HUES48 (cell line): ENCODE data around the gene NTNG1.

Source experiments
- H3K27ac ChIP-seq: one replicate; pipeline ENCODE4 v1.7.0; 2013; ENCODE audit warnings: low read depth, low read length, inconsistent platforms
- H3K27me3 ChIP-seq: 2 replicates; pipeline ENCODE4 v1.6.1; 2013; ENCODE audit warnings: mild to moderate bottlenecking, low read length; ENCODE audit not compliant: control insufficient read depth, insufficient read depth
- H3K36me3 ChIP-seq: 2 replicates; pipeline ENCODE4 v1.6.1; 2013; ENCODE audit warnings: low read length; ENCODE audit not compliant: control insufficient read depth, insufficient read depth
- H3K4me1 ChIP-seq: 2 replicates; pipeline ENCODE4 v1.6.1; 2013; ENCODE audit warnings: mild to moderate bottlenecking, low read length; ENCODE audit not compliant: control insufficient read depth, insufficient read depth
- H3K4me3 ChIP-seq: 2 replicates; pipeline ENCODE4 v1.5.1; 2013; ENCODE audit warnings: mild to moderate bottlenecking, low read depth, low read length
- H3K9ac ChIP-seq: 2 replicates; pipeline ENCODE4 v1.6.1; 2013; ENCODE audit warnings: mild to moderate bottlenecking, low read depth, low read length, moderate library complexity
- H3K9me3 ChIP-seq: 2 replicates; pipeline ENCODE4 v1.6.1; 2013; ENCODE audit warnings: low read length; ENCODE audit not compliant: control insufficient read depth, insufficient read depth

The NTNG1 gene

DNA sequence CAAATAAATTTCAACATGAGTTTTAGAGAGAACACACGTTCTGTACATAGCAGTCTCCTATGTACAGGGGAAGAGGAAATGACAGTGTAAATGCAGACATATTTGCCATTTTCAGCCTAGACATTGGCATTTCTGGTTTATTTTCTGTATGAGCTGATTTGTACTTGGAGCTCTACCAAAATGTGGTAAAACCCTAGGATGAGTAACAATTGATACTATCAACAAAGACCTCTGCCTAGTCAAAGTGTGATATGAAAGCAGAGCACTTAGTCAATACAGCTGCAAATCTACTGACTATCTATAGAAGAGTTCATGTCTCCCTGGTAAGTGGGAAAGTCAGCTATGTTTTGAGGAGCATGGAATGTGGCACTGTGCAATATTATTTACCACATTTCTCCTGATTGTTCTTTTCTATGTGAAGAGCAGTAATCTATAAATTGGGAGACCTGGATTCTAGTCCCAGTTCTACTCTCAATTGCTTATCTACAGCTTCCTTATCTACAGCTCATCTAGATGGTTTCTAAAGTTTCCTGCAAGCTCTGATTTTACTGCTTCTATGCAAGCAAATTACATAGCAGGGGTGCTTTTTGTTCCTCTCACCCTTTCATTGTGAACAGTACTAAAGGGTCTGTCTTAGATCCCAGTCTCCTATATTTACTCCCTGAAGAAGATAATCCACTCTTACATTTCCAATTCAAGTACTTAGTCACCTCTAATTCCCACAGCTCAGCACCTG is 334.2 kb downstream of the NTNG1 start:
- no peaks in the 10 kb centered on the region for H3K9me3 ChIP-seq
- no peaks in the 10 kb centered on the region for H3K4me1 ChIP-seq
- no peaks in the 10 kb centered on the region for H3K36me3 ChIP-seq
- no peaks in the 10 kb centered on the region for H3K27me3 ChIP-seq
- H3K27ac ChIP-seq, result no peak overlapping the region
- no peak overlapping the region for H3K9ac ChIP-seq
- H3K4me3 ChIP-seq, result no peak overlapping the region

DNA sequence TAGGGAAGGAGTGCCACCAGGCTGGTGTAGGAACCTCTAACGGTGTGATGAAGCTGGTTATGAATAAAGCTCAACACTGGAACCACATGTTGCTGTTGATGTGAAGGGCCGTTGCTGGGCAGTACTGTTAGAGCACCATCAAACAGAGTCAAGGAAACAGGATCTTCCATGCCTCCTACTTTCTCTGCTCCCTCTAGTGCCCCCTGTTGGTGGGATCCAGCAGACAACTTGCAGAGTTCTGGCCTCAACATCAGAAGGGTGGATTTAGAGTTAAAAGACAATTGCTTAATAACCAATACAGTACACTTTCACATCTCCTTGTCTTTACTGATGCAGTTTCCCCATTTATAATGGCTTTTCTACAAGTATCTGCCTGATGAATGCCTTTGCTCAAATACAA is 336.4 kb downstream of the NTNG1 start:
- Histone ChIP-seq H3K4me1 (no peaks in the 10 kb centered on the region), H3K27ac (no peak overlapping the region), H3K9me3 (no peaks in the 10 kb centered on the region), H3K36me3 (no peaks in the 10 kb centered on the region), H3K9ac (no peak overlapping the region), H3K27me3 (no peaks in the 10 kb centered on the region), H3K4me3 (no peak overlapping the region)

DNA sequence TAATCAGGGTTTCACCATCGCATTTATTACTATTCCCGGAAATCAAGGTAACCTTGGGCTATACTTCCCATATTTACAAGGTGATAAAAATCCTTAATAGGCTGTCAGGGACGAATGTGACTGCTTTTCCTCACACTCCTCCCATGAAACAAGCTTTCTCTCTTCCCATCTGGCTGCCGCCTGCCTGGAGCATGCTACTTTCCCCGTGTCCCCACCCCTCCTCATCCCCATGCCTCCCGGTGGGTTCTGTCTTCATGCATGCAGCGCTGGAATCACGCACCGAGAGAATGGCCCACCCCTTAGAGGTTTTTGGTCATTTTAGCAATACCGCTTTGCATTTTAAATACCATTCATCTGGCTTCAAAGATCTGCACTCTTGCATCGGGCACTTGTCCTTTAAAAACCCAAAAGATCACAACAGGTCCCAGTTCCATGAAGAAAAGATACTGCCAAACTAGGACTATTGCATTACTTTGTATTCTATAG is 339.1 kb downstream of the NTNG1 start:
- Histone ChIP-seq H3K36me3 (no peaks in the 10 kb centered on the region), H3K4me1 (no peaks in the 10 kb centered on the region), H3K9ac (no peak overlapping the region), H3K9me3 (no peaks in the 10 kb centered on the region), H3K4me3 (no peak overlapping the region), H3K27me3 (no peaks in the 10 kb centered on the region), H3K27ac (no peak overlapping the region)

DNA sequence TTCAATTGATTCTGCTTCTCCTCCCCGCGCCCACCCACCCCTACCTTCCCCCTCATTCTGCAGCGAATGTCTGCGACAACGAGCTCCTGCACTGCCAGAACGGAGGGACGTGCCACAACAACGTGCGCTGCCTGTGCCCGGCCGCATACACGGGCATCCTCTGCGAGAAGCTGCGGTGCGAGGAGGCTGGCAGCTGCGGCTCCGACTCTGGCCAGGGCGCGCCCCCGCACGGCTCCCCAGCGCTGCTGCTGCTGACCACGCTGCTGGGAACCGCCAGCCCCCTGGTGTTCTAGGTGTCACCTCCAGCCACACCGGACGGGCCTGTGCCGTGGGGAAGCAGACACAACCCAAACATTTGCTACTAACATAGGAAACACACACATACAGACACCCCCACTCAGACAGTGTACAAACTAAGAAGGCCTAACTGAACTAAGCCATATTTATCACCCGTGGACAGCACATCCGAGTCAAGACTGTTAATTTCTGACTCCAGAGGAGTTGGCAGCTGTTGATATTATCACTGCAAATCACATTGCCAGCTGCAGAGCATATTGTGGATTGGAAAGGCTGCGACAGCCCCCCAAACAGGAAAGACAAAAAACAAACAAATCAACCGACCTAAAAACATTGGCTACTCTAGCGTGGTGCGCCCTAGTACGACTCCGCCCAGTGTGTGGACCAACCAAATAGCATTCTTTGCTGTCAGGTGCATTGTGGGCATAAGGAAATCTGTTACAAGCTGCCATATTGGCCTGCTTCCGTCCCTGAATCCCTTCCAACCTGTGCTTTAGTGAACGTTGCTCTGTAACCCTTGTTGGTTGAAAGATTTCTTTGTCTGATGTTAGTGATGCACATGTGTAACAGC is 339.9 kb downstream of the NTNG1 start:
- Histone ChIP-seq H3K4me1 (no peaks in the 10 kb centered on the region), H3K9me3 (no peaks in the 10 kb centered on the region), H3K27me3 (no peaks in the 10 kb centered on the region), H3K27ac (no peak overlapping the region), H3K4me3 (no peak overlapping the region), H3K9ac (no peak overlapping the region), H3K36me3 (no peaks in the 10 kb centered on the region)

DNA sequence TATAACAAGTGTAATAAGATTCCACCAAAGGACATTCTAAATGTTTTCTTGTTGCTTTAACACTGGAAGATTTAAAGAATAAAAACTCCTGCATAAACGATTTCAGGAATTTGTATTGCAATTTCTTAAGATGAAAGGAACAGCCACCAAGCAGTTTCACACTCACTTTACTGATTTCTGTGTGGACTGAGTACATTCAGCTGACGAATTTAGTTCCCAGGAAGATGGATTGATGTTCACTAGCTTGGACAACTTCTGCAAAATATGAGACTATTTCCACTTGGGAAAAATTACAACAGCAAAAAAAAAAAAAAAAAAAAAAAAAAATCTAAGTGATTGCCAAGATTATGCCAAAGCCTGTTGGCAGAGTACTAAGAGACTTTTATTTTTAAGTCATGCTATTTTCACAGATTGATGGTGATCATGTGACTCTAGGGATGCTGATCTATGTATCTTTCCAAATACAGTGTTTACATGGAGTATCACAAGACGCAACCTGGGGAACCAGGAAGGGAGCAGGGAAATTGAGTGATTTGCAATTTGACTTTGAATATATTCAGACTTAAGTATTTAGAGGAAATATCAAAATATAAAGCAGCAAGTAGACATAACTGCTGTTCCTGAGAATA is 341.0 kb downstream of the NTNG1 start:
- H3K27ac ChIP-seq, result no peak overlapping the region
- H3K4me3 ChIP-seq, result no peak overlapping the region
- no peaks in the 10 kb centered on the region for H3K9me3 ChIP-seq
- no peaks in the 10 kb centered on the region for H3K27me3 ChIP-seq
- peaks cover 7% of the 10 kb centered on the region; the same call in 1 of the 2 replicates for H3K4me1 ChIP-seq
- H3K36me3 ChIP-seq, result no peaks in the 10 kb centered on the region
- H3K9ac ChIP-seq, result no peak overlapping the region

DNA sequence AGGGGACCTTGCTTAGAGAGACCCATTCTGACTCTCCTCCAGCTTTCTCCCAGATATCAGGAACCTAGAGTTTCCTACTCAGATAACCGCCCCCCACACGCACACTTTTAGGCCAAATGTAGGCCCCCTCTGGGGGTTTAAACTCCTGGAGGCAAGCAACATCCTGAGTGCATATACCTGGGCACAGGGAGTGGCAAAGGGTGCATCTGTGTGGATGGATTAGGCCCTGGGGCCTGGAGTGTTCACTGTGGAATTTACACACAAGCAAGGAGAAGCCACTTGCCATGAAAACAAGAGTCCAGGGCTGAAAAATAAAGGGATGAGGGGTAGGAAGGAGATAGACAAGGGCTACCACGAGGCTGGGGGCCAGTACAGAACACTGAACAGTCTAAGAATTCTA is 343.1 kb downstream of the NTNG1 start:
- Histone ChIP-seq H3K9ac (no peak overlapping the region), H3K36me3 (no peaks in the 10 kb centered on the region), H3K4me3 (no peak overlapping the region), H3K9me3 (no peaks in the 10 kb centered on the region), H3K27ac (no peak overlapping the region), H3K4me1 (peaks cover 7% of the 10 kb centered on the region; the same call in 1 of the 2 replicates), H3K27me3 (no peaks in the 10 kb centered on the region)

DNA sequence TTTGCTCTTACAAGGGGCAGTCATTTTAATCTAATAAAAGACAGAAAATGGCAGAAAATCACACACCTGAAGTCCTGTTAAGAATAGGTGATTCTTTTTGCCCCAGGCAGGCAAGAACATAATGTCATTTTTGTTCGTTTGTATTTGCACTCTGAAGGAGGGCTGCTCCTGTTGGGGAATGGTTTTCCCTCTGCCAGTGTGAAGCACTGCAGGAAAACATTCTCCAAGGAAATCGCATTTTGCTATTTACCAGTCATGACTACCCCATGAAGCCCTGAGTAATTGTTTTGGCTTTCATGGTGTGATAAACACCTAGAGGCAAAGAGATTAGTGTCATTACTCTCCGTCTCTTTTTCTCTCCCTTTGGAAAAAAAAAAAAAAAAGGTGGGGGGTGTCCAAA is 345.5 kb downstream of the NTNG1 start:
- Histone ChIP-seq H3K4me3 (no peak overlapping the region), H3K27ac (peak overlapping the region; percentile 67), H3K9me3 (no peaks in the 10 kb centered on the region), H3K9ac (no peak overlapping the region), H3K36me3 (no peaks in the 10 kb centered on the region), H3K4me1 (peaks cover 7% of the 10 kb centered on the region; the same call in 1 of the 2 replicates), H3K27me3 (no peaks in the 10 kb centered on the region)

DNA sequence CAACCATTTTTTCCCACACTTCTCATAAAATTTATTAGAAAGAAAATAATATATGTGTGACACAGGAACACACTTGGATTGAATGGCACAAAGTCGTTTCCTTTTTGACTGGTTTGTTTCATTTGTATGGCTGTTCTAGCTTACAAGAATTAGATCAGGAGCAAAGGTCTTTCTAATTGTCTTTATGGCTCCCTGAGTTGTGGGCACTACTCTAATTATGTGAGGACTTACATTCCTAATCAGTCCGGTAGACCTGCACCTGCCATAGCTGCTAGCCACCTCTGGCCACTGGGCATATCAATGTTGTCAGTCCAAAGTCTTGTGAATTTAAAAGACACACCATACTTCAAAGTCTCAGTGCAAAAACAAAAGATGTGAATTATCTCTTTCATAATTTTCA is 346.7 kb downstream of the NTNG1 start:
- Histone ChIP-seq H3K4me3 (no peak overlapping the region), H3K27ac (no peak overlapping the region), H3K27me3 (no peaks in the 10 kb centered on the region), H3K9ac (no peak overlapping the region), H3K36me3 (no peaks in the 10 kb centered on the region), H3K4me1 (peaks cover 7% of the 10 kb centered on the region; the same call in 1 of the 2 replicates), H3K9me3 (no peaks in the 10 kb centered on the region)

DNA sequence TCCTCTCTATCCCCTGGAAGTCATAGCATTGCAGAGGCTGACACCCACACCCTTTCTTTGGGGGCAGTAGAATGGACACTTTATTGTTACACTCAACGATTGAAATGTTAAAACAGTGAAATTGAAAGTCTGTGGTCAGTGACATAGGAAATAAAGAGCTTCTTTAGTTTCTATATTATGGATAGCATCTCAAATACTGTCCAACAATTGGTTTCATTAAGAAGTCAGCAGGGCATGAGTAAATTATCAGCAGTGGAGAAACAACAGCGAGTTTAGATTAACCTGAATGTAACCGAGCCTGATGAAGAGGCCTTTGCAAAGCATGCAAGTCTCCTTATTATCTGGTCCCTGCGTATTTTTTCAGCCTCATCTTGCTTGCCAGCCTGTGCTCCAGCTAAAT is 350.7 kb downstream of the NTNG1 start:
- 0 out of 2 replicates have a peak, but pooled peaks cover under 1% of the 10 kb centered on the region for H3K4me1 ChIP-seq
- no peak overlapping the region for H3K4me3 ChIP-seq
- H3K9ac ChIP-seq, result no peak overlapping the region
- no peaks in the 10 kb centered on the region for H3K36me3 ChIP-seq
- H3K9me3 ChIP-seq, result no peaks in the 10 kb centered on the region
- no peak overlapping the region for H3K27ac ChIP-seq
- no peaks in the 10 kb centered on the region for H3K27me3 ChIP-seq

DNA sequence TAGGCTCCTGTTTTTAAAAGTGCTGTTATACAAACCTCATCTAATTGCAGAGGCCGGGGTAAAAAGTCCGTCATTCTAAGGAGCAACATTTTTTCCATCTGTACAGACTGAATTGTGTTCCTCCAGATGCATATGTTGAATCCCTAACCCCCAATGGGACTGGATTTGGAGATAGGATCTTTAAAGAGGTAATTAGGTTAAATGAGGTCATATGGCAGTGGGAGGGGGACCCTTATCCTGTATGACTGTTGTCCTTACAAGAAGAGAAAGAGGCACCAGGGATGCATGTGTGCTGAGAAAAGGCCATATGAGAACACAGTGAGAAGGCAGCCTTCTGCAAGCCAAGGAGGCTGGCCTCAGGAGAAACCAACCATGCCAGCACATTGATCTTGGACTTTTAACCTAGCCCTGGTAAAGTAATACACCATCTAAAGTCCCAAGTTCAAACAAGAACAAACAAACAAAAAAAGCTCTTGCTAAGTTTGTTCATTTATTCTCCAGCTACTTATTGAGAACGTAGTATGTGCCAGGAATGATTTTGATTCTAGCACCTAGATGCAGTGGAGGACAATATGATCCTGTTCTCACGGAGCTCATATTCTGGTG is 352.4 kb downstream of the NTNG1 start:
- Histone ChIP-seq H3K27ac (no peak overlapping the region), H3K4me1 (no peaks in the 10 kb centered on the region), H3K9me3 (no peaks in the 10 kb centered on the region), H3K9ac (no peak overlapping the region), H3K4me3 (no peak overlapping the region), H3K27me3 (no peaks in the 10 kb centered on the region), H3K36me3 (no peaks in the 10 kb centered on the region)
